GM08714 (cell line): ENCODE data around the gene PDXK.
"Not testable (repeated sequence)": the region's sequence is repeated elsewhere in the genome, so short reads cannot be mapped to it uniquely, and the experiment has no call there.

Experiments
- H3K4me3 ChIP-seq: fragments of 200-500 bp; sonication (Bioruptor generic); 2 replicates; pipeline ENCODE4 v1.5.1; 2014; ENCODE audit warnings: mild to moderate bottlenecking, low read length, inconsistent platforms
- ZNF274 ChIP-seq: IDR thresholded peaks from 2 replicates; pipeline ENCODE4 v1.6.1; 2012; ENCODE audit warnings: mild to moderate bottlenecking, low read depth, low read length

Gene PDXK

DNA sequence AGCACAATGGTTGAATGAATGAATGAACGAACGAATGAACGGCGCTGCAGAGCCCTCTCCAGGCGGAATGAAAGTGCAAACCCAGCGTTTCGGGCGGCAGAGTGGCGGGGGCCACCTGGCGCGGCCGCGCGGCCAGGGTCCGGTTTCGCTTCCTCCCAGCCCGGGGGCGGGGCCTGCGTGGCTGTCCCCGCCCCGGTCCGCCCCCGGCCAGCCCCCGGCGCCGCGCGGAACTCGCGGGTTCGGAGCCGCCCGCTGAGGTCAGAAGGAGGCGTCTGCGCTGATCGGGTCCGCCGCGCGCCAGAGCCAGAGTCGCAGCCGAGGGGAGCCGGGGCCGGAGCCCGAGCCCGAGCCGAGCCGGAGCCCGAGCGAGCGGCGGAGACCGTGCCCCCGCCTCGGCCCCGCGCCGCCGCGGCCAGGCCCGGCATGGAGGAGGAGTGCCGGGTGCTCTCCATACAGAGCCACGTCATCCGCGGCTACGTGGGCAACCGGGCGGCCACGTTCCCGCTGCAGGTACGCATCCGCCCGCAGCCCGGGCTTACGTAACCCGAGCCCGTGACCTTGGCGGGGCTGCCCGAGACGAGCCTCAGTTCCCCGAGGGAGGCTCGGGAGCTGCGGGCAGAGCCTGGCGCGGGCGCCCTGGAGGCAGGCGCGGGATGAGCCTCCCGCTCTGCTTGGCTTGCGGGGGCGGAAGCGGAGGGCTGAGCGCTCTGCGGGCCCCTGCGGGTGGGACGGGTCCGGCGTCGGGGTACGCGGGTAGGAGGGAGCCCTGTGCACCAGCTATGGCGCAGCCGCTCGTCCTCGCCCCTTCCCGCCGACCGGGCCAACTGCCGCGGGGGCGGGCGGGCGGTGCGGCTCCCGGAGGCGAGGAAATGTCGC, at the start of gene PDXK:
Gene PDXK (plus strand): TSS at position 258 of the 876 bp plus-strand sequence. CDS start 166 bp downstream, at position 424.
- H3K4me3 ChIP-seq, result peak within 1 kb of the TSS; percentile 92
- no peak for TF ChIP-seq ZNF274

DNA sequence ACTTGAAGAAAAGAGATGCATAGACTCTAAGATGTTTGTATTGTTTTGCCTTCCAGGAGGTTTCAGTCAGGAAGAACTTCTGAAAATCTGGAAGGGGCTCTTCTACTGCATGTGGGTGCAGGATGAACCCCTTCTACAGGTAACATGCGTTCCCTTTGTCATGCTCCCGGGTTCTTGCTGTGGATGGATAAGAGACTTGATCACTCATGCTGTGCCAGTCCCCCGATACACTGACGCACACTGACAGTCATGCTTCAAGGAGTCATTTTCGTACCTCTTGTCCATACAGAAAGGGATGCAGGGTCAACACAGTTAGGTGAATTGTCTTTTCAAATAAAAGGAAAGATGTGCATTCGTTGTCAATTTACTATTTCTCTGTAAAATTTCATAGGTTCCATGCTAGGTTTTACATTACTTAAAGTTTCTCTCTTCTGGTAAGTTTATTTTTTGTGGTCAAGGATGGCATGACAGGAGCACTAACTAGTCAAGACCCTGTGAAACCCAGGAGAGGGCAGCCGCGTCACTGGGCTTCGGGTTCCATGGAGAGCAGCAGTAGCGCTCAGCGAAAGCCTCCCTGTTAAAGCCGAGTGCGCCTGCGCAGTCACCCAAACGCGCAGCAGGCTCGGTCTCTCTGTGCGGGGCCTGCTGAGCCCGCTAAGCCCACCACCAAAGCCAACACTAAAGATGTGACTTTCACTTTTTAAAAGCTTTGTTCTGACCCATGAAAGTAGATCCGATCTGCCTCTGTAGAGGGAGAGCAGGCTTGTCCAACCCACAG, 48.9 kb upstream of the PDXK start:
- TF ChIP-seq ZNF274, result no peak
- H3K4me3 ChIP-seq, result no peak overlapping the region

DNA sequence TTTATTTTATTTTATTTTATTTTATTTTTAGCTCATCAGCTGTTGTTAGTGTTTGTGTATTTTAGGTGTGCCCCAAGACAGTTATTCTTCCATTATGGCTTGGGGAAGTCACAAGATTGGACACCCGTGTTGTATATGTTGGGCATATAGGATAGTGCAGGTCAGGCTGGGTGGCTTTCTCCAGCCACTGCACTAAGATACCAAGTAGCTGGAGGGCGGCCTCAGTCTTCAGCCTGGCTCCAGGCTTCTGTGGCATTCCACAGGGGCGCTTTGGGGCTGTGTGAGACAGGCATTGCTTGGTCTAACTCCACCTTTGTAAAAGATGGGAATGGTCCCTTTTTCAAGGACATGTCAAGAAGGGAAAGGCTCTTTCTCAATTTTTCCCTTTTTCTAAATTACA, 43.1 kb upstream of the PDXK start:
- H3K4me3 ChIP-seq, result no peak overlapping the region

DNA sequence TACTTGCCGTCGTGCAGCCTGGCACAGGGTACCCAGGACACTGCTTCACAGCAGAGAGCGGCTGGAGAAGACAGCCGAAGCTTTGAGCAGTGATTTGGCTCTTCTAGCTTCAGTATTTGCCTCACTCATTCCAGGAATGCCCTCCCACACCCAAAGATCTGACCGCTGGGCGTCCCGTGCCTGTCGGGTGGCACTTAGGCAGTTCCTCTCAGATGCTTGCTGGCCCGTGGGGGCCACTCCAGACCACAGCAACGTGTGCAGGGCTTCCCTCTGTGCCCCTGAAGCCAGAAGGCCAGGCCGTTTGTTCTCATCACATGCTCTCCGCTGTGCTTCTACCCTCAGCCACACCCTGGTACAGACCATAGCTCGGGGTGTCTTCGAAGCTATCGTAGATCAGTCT, 42.5 kb upstream of the PDXK start:
- no peak overlapping the region for H3K4me3 ChIP-seq
- TF ChIP-seq ZNF274, result no peak

More for the DNA sequence above, 43.1 kb upstream of the PDXK start:
- no peak for TF ChIP-seq ZNF274

DNA sequence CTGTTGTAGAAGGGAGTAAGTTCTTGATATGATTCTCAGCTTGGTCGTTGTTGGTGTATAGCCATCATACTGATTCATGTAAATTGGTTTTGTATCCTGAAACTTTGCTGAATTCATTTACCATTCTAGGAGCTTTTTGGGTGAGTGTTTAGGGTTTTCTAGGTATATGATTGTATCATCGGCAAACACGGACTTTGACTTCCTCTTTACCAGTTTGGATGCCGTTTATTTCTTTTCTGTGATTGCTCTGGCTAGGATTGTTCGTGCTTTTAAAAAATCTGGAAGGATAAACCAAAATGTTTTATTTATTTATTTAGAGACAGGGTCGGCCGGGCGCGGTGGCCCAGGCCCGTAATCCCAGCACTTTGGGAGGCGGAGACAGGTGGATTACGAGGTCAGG, 39.0 kb upstream of the PDXK start:
- H3K4me3 ChIP-seq, result no peak overlapping the region
- TF ChIP-seq ZNF274, result no peak

DNA sequence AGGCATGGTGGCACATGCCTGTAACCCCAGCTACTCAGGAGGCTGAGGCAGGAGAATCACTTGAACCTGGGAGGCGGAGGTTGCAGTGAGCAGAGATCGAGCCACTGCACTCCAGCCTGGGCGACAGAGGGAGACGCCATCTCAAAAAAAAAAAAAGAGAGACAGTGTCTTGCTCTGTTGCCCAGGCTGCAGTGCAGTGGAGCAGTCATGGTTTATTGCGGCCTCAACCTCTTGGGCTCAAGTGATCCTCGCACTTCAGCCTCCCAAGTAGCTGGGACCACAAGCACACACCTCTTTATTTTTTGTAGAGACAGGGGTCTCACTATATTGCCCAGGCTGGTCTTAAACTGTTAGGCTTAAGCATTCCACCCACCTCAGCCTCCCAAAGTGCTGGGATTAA, 38.5 kb upstream of the PDXK start:
- not testable (repeated sequence) for H3K4me3 ChIP-seq

DNA sequence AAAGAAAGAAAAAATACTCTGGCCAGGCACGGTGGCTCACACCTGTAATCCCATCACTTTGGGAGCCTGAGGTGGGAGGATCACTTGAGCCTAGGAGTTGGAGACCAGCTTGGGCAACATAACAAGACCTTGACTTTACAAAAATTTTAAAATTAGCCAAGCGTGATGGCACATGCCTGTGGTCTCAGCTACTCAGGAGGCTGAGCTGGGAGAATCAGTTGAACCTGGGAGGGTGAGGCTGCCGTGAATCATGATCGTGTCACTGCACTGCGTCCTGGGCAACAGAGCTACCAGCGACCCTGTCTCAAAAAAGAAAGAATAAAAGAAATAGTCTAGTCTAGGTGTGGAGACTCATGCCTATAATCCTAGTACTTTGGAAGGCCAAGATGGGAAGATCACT, 37.3 kb upstream of the PDXK start:
- TF ChIP-seq ZNF274, result no peak
- no peak overlapping the region for H3K4me3 ChIP-seq

DNA sequence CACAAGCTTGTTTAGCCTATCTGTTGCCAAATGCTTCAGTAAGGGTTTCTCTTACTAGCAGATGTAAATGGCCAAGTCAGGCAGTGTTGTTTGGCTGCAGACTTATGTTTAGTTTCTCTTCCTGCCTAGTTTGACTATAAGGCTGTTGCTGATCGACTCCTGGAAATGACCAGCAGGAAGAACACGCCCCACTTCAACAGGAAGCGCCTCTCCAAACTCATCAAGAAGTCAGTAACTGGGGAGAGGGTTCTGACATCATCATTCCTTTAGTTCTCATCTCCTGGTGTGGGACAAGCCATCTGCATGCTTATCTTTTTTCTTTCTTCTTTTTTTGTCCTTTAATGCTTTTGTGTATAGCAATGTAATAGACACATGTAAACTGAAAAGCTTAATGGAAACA, 34.5 kb upstream of the PDXK start:
- no peak for TF ChIP-seq ZNF274
- no peak overlapping the region for H3K4me3 ChIP-seq

DNA sequence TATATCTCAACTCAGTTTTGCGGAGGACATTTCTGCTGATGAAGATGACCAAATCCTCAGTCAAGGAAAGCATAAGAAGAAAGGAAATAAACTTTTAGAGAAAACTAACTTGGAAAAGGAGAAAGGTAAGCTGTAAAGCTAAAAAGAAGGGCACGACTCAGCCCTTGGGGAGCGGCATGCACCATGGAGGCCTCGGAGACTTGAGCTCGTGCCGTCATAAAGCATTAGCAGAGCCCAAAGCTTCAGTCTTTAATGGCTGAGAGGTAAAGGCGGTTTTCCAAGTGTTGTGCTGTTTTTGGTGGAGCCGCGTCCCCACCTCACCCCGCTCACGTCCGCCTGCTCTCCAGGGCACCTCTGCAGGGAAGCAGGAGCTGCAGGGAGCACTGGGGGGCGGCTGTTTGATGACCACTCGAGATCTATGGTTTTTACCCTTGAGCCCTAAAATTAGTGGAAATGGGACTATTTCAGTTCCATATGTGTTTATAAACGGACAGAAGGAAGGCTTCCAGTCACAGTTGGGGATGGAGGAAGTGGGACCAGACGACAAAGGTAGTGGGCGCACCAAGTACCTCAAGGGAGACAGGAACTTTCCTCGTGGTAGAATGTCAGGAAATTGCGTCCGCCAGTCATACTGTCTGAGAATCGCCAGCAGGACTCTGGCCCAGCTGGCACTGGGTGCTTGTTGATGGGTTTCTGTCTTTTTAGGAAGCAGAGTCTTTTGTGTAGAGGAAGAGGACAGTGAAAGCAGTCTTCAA, 31.9 kb upstream of the PDXK start:
- no peak for TF ChIP-seq ZNF274
- no peak overlapping the region for H3K4me3 ChIP-seq

DNA sequence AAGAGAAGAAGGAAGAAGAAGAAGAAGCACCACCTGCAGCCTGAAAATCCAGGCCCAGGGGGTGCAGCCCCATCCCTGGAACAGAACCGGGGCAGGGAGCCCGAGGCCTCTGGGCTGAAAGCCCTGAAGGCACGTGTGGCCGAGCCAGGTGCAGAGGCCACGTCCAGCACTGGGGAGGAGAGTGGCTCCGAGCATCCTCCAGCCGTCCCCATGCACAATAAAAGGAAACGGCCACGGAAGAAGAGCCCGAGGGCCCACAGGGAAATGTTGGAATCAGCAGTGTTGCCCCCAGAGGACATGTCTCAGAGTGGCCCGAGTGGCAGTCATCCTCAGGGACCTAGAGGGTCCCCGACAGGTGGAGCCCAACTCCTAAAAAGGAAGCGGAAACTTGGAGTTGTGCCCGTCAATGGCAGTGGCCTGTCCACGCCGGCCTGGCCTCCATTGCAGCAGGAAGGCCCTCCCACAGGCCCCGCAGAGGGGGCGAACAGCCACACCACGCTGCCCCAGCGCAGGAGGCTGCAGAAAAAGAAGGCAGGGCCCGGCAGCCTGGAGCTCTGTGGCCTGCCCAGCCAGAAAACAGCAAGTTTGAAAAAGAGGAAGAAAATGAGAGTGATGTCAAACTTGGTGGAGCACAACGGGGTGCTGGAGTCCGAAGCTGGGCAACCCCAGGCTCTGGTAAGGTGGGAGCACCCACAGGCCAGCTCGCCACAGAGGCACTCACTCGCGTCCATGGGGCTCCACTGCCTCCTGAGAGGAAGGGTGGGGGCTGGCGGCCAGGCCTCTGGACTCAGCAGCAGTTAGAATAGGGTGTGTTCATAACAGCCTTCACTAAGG, 31.1 kb upstream of the PDXK start:
- TF ChIP-seq ZNF274, result no peak
- H3K4me3 ChIP-seq, result no peak overlapping the region

DNA sequence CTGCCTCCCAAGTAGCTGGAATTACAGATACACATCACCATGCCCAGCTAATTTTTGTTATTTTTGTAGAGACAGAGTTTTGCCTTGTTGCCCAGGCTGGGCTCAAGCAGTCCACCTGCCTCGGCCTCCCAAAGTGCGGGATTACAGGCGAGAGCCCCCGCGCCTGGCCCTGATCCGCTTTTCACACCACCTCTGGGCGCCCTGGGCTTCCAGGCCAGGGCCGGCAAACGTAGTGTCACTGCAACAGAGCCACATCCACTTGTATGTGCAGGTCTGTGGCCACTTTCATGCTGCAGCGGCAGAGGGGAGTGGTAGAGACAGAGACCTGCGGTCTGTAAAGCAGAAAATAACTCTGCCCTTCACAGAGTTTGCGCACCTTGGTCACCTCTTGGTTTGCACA, 30.0 kb upstream of the PDXK start:
- TF ChIP-seq ZNF274, result no peak
- no peak overlapping the region for H3K4me3 ChIP-seq

DNA sequence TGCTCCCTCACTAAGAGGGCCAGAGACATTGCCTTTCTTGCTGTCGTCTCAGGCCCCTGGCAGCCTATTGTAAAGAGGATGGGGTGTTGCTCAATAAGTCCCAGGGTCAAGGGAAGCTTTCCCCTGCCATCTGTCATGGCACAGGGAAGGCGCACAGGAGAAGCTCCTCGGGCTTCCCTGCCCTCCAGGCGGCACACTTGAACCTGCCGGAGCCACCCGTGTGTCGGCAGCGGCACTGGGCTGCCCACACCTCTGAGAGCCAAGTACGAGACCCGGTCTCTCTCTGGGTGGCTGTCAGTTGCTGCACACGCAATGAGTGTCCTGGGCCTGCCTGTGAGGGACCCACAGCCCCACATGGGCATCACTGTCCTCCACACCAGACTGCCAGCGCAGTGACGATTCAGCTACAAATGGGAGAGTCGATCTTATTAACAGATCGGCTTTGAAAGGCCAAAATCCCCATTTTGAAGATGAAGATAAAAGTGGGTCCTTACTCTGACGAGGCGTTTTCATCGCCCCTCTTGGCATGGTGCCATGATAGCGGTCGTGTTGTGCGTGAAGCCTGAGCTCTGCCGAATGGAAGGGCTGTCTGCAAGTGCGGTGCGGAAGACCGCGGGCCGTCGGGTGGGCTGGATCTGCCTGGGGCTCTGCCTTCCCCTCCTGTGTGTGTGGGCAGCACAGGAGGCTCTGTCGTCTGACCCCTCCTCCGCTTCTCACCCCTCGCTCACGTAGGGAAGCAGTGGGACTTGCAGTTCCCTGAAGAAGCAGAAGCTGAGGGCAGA, 29.2 kb upstream of the PDXK start:
- TF ChIP-seq ZNF274, result no peak
- H3K4me3 ChIP-seq, result no peak overlapping the region

DNA sequence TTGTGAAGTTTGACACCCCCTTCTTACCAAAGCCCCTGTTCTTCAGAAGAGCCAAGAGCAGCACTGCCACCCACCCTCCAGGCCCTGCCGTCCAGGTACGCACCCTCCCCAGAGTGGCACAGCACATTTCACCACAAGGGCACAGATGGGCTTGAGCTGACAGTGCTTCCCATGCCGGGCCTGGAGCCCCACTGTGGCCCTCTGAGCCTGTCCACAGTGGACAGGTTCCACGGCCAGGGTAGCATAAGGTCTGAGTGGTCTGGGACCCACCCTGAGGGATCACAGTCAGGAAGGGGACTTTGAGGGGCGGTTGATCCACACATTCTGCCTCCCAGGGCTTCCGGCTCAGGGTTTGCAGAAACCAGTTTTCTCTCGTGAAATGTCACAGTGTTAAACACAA, 28.6 kb upstream of the PDXK start:
- H3K4me3 ChIP-seq, result no peak overlapping the region
- TF ChIP-seq ZNF274, result no peak
